ENCODE measurements around the gene BCAP31.

The BCAP31 gene

DNA sequence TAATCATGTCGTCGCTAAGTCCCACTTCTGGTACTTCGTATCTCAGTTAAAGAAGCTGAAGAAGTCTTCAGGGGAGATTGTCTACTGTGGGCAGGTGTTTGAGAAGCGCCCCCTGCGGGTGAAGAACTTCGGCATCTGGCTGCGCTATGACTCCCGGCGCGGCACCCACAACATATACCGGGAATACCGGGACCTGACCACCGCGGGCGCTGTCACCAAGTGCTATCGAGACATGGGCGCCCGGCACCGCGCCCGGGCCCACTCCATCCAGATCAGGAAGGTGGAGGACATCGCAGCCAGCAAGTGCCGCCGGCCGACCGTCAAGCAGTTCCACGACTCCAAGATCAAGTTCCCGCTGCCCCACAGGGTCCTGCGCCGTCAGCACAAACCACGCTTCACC is 61.9 kb downstream of the BCAP31 start:
- in situ Hi-C loops (cut with MboI; ENCODE audit: low sequenced_read_pairs) = loop anchor here (10.0 to 25.0 kb wide), 2 partner anchors 107 to 700 kb away; no protein-coding TSS in a partner anchor

GRCh38 chrX:153659268-153659667 is 64.9 kb downstream of the BCAP31 start:
- in situ Hi-C loops (cut with MboI; ENCODE audit: low sequenced_read_pairs) = loop anchor here (25.0 kb wide), 1 partner anchor 697 kb away; no protein-coding TSS in a partner anchor

DNA sequence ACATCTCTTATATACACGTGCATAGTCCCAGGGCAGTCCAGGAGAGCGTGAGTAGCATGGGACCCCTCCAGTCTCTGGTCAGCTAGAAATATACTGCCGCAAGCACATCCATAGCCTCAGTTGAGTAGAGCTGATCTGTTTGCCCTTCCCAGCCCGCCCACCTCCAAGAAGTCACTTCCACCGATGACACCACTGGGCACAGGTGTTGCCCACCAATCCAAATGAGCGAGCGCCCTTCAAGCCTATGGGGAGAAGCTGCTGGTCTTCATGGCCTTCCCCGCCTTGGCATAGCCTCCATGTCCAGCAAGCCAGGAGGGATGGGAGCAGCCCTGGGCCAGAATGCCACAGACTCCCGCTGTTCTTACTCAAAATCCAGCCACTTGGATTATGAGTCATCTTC is 67.0 kb downstream of the BCAP31 start:
- in situ Hi-C loops (cut with MboI; ENCODE audit: low sequenced_read_pairs) = loop anchor here (25.0 kb wide), 1 partner anchor 695 kb away; no protein-coding TSS in a partner anchor

- in situ Hi-C loops (cut with MboI; ENCODE audit: low sequenced_read_pairs) = loop anchor here (25.0 kb wide), 1 partner anchor 691 kb away; no protein-coding TSS in a partner anchor
Measured at GRCh38 chrX:153653556-153653955, 70.6 kb downstream of the BCAP31 start.

GRCh38 chrX:153651540-153652079 is 72.6 kb downstream of the BCAP31 start:
- in situ Hi-C loops (cut with MboI; ENCODE audit: low sequenced_read_pairs) = loop anchor here (25.0 kb wide), 1 partner anchor 689 kb away; no protein-coding TSS in a partner anchor

DNA sequence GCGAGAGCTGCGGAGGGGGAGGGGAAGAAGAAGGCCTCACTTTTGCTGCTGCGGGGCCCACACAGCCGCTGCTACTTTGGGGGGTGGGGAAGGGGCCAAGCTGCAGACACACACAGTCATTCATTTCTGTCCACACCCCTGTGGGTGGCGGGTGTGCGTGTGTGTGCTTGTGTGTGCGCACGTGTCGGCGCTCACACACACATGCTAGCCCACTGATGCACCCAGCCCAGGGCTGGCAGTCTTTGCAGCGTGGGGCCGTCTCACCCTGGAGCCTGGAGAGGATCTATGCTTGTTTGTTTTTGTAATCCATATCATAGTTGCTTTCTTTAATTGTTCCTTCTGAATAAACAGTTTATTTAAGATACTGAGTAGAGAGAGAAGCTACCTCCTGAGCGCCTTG is 73.2 kb downstream of the BCAP31 start:
- in situ Hi-C loops (cut with MboI; ENCODE audit: low sequenced_read_pairs) = loop anchor here (25.0 kb wide), 1 partner anchor 689 kb away; no protein-coding TSS in a partner anchor

All from HL-60/S4 treated with phorbol 12-myristate 13-acetate at 8.2 ng/mL for 4 days and 3 days (cell line).